Measurements from ENCODE around the gene SLC25A36. TPM values are rescaled to one million over a fixed set of nuclear protein-coding genes. Genes with fewer than 3 reads are reported as not detected.
A peak's percentile ranks its signal among the peaks of the same experiment; 100 is the strongest.
"Not testable (repeated sequence)": the region's sequence is repeated elsewhere in the genome, so short reads cannot be mapped to it uniquely, and the experiment has no call there.

The SLC25A36 gene
- total and polyA plus RNA-seq, 7 experiments from 2014 or later: 36.0 to 121 (median 65.4) TPM

- Mint-ChIP-seq H3K4me3 (no peak overlapping the region), H3K27me3 (no peaks in the 10 kb centered on the region), H3K27ac (no peak overlapping the region), H3K9me3 (no peaks in the 10 kb centered on the region), H3K4me1 (peaks cover 14 to 59% (median 43%) of the 10 kb centered on the region in 7 donors), H3K36me3 (peaks cover 9 to 37% (median 27%) of the 10 kb centered on the region in 5 donors)
- intact Hi-C loops (cut with micrococcal nuclease): no loop called here
- H3K4me3 ChIP-seq (ENCODE audit: low read length): no peak overlapping the region
- H3K4me1 ChIP-seq (ENCODE audit: control insufficient read depth in 2 of 2, insufficient read depth in 2 of 2, low read length in 2 of 2): peaks cover 0 to 4% of the 10 kb centered on the region in 2 donors
- DNase-seq (no peak), ATAC-seq (no peak)
- H3K9me3 ChIP-seq (ENCODE audit: control insufficient read depth in 2 of 3, low read length in 3 of 3): no peaks in the 10 kb centered on the region
- no peaks in the 10 kb centered on the region for H3K27me3 ChIP-seq (ENCODE audit: control insufficient read depth in 2 of 2, insufficient read depth in 2 of 2, low read length in 2 of 2)
- H3K27ac ChIP-seq (ENCODE audit: low read depth, low read length): no peak overlapping the region
- POLR2A ChIA-PET: interaction anchor here (1.3 kb wide), 1 partner anchor 14 kb away, joined by 3 read pairs; no protein-coding TSS in a partner anchor
- H3K36me3 ChIP-seq (ENCODE audit: control insufficient read depth in 2 of 3, insufficient read depth in 3 of 3, low read length in 3 of 3): peaks cover 0 to 17% (median 9%) of the 10 kb centered on the region in 3 experiments
- CTCF ChIA-PET: interaction anchor here (0.6 kb wide), 1 partner anchor 54 kb away, joined by 6 read pairs; no protein-coding TSS in a partner anchor
These were observed 14.6 kb downstream of the SLC25A36 start for GRCh38 chr3:140956058-140956835.

DNA sequence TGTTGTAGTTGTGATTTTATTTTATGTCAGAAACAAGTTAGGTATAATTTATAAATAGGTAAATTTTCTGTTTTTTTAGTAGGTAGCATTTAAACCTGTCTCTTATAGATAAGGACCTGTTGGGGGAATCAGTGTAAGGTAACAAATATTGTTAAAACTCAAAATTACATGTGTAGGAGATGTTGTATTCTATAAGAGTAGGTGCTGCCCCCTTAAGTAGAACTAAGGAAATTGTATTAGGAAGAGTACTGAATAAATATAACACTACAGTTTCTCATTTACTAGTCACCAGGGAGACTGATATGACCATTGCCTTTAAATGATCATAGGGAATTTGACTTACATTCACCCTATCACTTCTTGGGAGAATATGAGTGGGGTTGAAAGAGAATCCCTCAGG lies 31.2 kb downstream of the SLC25A36 start:
- H3K36me3 Mint-ChIP-seq: peaks cover 10 to 37% (median 20%) of the 10 kb centered on the region in 5 donors
- POLR2A ChIA-PET: interaction anchor here (0.6 kb wide), 1 partner anchor 31 kb away, joined by 3 read pairs; no protein-coding TSS in a partner anchor
- H3K9me3 ChIP-seq (ENCODE audit: control insufficient read depth in 2 of 3, low read length in 3 of 3): no peaks in the 10 kb centered on the region
- H3K27ac ChIP-seq (ENCODE audit: low read depth, low read length): no peak overlapping the region
- H3K4me3 ChIP-seq (ENCODE audit: low read length): no peak overlapping the region
- no peak overlapping the region for H3K4me3 Mint-ChIP-seq
- CTCF ChIA-PET: interaction anchor here (0.9 to 1.3 kb wide), 3 partner anchors 50 to 76 kb away, joined by 3 read pairs; no protein-coding TSS in a partner anchor
- H3K27me3 ChIP-seq (ENCODE audit: control insufficient read depth in 2 of 2, insufficient read depth in 2 of 2, low read length in 2 of 2): no peaks in the 10 kb centered on the region
- no peaks in the 10 kb centered on the region for H3K4me1 ChIP-seq (ENCODE audit: control insufficient read depth in 2 of 2, insufficient read depth in 2 of 2, low read length in 2 of 2)
- peaks cover 0 to 9% (median 5%) of the 10 kb centered on the region in 3 experiments for H3K36me3 ChIP-seq (ENCODE audit: control insufficient read depth in 2 of 3, insufficient read depth in 3 of 3, low read length in 3 of 3)
- DNase-seq: peak in 4 of 9 donors; percentile 3 to 22 (median 8)
- H3K27me3 Mint-ChIP-seq: no peaks in the 10 kb centered on the region
- peaks cover 0 to 19% (median 10%) of the 10 kb centered on the region in 7 donors for H3K4me1 Mint-ChIP-seq
- peaks cover 0 to 1% (median 0%) of the 10 kb centered on the region in 11 donors for H3K9me3 Mint-ChIP-seq
- intact Hi-C loops (cut with micrococcal nuclease): loop anchor here (1.0 to 2.0 kb wide), 3 partner anchors 32 to 75 kb away; partner anchors contain the start of gene SLC25A36 (in 1 of the 2)
- peak overlapping the region in 3 of 9 donors; percentile 13 to 39 (median 19) for H3K27ac Mint-ChIP-seq
- ATAC-seq: peak; percentile 55

DNA sequence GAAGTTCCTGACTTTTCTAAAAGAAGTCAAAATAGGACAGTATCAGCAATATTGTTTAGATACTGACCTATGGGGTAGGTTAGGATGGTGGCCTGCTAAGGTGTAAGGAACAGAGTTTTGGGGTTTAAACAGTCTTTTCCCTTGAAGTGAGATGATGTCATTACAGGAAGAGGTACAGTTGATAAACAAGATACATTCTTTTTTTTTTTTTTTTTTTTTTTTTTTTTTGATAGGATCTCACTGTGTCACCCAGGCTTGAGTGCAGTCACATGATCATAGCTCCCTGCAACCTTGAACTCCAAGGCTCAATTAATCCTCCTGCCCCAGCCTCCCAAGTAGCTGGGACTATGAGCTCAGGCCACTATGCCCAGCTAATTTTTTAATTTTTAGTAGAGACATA lies 33.3 kb downstream of the SLC25A36 start:
- Mint-ChIP-seq H3K27ac (peak overlapping the region in 8 of 9 donors; percentile 4 to 84 (median 35)), H3K4me1 (peaks cover 3 to 19% (median 10%) of the 10 kb centered on the region in 7 donors), H3K27me3 (no peaks in the 10 kb centered on the region), H3K9me3 (peaks cover 0 to 1% (median 0%) of the 10 kb centered on the region in 11 donors), H3K36me3 (peaks cover 10 to 47% (median 25%) of the 10 kb centered on the region in 5 donors), H3K4me3 (peak overlapping the region in 1 of 10 donors; percentile 6)
- Histone ChIP-seq H3K27ac (ENCODE audit: low read depth, low read length) (no peak overlapping the region), H3K9me3 (ENCODE audit: control insufficient read depth in 2 of 3, low read length in 3 of 3) (no peaks in the 10 kb centered on the region), H3K36me3 (ENCODE audit: control insufficient read depth in 2 of 3, insufficient read depth in 3 of 3, low read length in 3 of 3) (peaks cover 0 to 9% (median 5%) of the 10 kb centered on the region in 3 experiments), H3K27me3 (ENCODE audit: control insufficient read depth in 2 of 2, insufficient read depth in 2 of 2, low read length in 2 of 2) (no peaks in the 10 kb centered on the region), H3K4me3 (ENCODE audit: low read length) (no peak overlapping the region), H3K4me1 (ENCODE audit: control insufficient read depth in 2 of 2, insufficient read depth in 2 of 2, low read length in 2 of 2) (no peaks in the 10 kb centered on the region)
- ATAC-seq: peak; percentile 16
- DNase-seq: peak in 5 of 9 donors; percentile 7 to 13 (median 11)
- ChIA-PET CTCF (interaction anchor here (0.6 to 1.4 kb wide), 2 partner anchors 30 to 1648 kb away, joined by 3 to 6 read pairs; no protein-coding TSS in a partner anchor), POLR2A (no interaction called here)
- intact Hi-C loops (cut with micrococcal nuclease): loop anchor here in 1 of 2 donors (1.0 kb wide), 1 partner anchor 34 kb away; the partner anchor contains the start of gene SLC25A36

- Histone ChIP-seq H3K27ac (ENCODE audit: low read depth, low read length) (no peak overlapping the region), H3K27me3 (ENCODE audit: control insufficient read depth in 2 of 2, insufficient read depth in 2 of 2, low read length in 2 of 2) (no peaks in the 10 kb centered on the region), H3K4me1 (ENCODE audit: control insufficient read depth in 2 of 2, insufficient read depth in 2 of 2, low read length in 2 of 2) (no peaks in the 10 kb centered on the region), H3K9me3 (ENCODE audit: control insufficient read depth in 2 of 3, low read length in 3 of 3) (no peaks in the 10 kb centered on the region), H3K36me3 (ENCODE audit: control insufficient read depth in 2 of 3, insufficient read depth in 3 of 3, low read length in 3 of 3) (peaks cover 0 to 6% (median 5%) of the 10 kb centered on the region in 3 experiments), H3K4me3 (ENCODE audit: low read length) (no peak overlapping the region)
- POLR2A ChIA-PET: no interaction called here
- DNase-seq: no peak
- Mint-ChIP-seq H3K9me3 (peaks cover 0 to 16% (median 5%) of the 10 kb centered on the region in 11 donors), H3K27ac (no peak overlapping the region), H3K4me3 (no peak overlapping the region), H3K27me3 (no peaks in the 10 kb centered on the region), H3K4me1 (peaks cover 0 to 4% (median 3%) of the 10 kb centered on the region in 7 donors), H3K36me3 (peaks cover 6 to 29% (median 15%) of the 10 kb centered on the region in 5 donors)
- CTCF ChIA-PET: no interaction called here
- peak; percentile 18 for ATAC-seq
- intact Hi-C loops (cut with micrococcal nuclease): no loop called here
These were observed 39.0 kb downstream of the SLC25A36 start for GRCh38 chr3:140980663-140981062.

DNA sequence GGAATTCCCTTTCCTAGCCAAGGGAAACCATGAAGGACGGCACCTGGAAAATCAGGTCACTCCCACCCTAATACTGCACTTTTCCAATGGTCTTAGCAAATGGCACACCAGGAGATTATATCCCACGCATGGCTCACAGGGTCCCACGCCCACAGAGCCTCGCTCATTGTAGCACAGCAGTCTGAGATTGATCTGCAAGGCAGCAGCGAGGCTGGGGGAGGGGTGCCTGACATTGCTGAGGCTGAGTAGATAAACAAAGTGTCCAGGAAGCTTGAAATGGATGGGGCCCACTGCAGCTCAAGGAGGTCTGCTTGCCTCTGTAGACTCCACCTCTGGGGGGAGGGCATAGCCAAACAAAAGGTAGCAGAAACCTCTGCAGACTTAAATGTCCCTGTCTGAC lies 46.2 kb downstream of the SLC25A36 start:
- POLR2A ChIA-PET: not testable (repeated sequence)
- CTCF ChIA-PET: interaction anchor here (1.2 kb wide), 1 partner anchor 12 kb away, joined by 3 read pairs; no protein-coding TSS in a partner anchor

DNA sequence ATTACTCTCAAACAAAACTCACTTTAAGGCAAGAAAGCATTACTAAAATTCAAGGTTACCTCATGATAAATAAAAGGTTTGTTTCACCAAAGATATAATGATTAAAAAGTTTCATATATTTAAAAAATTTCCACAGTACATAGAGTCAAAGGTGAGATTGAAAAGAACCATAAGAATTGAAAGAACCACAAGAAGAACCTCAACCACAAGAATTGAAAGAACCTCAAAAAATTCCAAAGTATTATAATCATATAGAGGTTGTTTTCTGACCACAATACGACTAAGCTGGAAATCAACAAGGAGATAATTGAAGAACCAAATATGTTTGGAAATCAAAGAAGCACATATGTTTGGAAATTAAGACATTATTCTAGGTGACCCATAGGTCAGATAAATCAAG lies 52.7 kb downstream of the SLC25A36 start:
- Mint-ChIP-seq H3K27ac (no peak overlapping the region), H3K4me1 (no peaks in the 10 kb centered on the region)

More for the DNA sequence above, 46.2 kb downstream of the SLC25A36 start:
- intact Hi-C loops (cut with micrococcal nuclease); H3K27ac Mint-ChIP-seq; H3K4me3 Mint-ChIP-seq; DNase-seq; H3K27ac ChIP-seq (ENCODE audit: low read depth, low read length); H3K4me1 ChIP-seq (ENCODE audit: control insufficient read depth in 2 of 2, insufficient read depth in 2 of 2, low read length in 2 of 2); H3K4me3 ChIP-seq (ENCODE audit: low read length); H3K4me1 Mint-ChIP-seq; H3K27me3 ChIP-seq (ENCODE audit: control insufficient read depth in 2 of 2, insufficient read depth in 2 of 2, low read length in 2 of 2); H3K36me3 ChIP-seq (ENCODE audit: control insufficient read depth in 2 of 3, insufficient read depth in 3 of 3, low read length in 3 of 3); ATAC-seq; H3K9me3 ChIP-seq (ENCODE audit: control insufficient read depth in 2 of 3, low read length in 3 of 3): not testable (repeated sequence)
- Mint-ChIP-seq H3K9me3 (peaks cover 5 to 59% (median 21%) of the 10 kb centered on the region in 11 donors), H3K36me3 (peaks cover 0 to 17% (median 3%) of the 10 kb centered on the region in 5 donors), H3K27me3 (peaks cover 5 to 27% (median 12%) of the 10 kb centered on the region in 5 donors)

More for the DNA sequence above, 52.7 kb downstream of the SLC25A36 start:
- DNase-seq (no peak), ATAC-seq (no peak)
- intact Hi-C loops (cut with micrococcal nuclease): no loop called here
- Mint-ChIP-seq H3K27me3 (peaks cover 0 to 26% (median 12%) of the 10 kb centered on the region in 5 donors), H3K36me3 (peaks cover 0 to 7% (median 0%) of the 10 kb centered on the region in 5 donors), H3K4me3 (no peak overlapping the region), H3K9me3 (peaks cover 0 to 23% (median 8%) of the 10 kb centered on the region in 11 donors)
- ChIA-PET CTCF (no interaction called here), POLR2A (no interaction called here)
- Histone ChIP-seq H3K4me1 (ENCODE audit: control insufficient read depth in 2 of 2, insufficient read depth in 2 of 2, low read length in 2 of 2) (no peaks in the 10 kb centered on the region), H3K27me3 (ENCODE audit: control insufficient read depth in 2 of 2, insufficient read depth in 2 of 2, low read length in 2 of 2) (no peaks in the 10 kb centered on the region), H3K36me3 (ENCODE audit: control insufficient read depth in 2 of 3, insufficient read depth in 3 of 3, low read length in 3 of 3) (no peaks in the 10 kb centered on the region), H3K9me3 (ENCODE audit: control insufficient read depth in 2 of 3, low read length in 3 of 3) (no peaks in the 10 kb centered on the region), H3K4me3 (ENCODE audit: low read length) (no peak overlapping the region), H3K27ac (ENCODE audit: low read depth, low read length) (no peak overlapping the region)

All from naive thymus-derived CD4-positive, alpha-beta T cell (primary cell).